Measurements from ENCODE around the gene TMSB15C.
A peak's percentile ranks its signal among the peaks of the same experiment; 100 is the strongest.
"Not testable (repeated sequence)": the region's sequence is repeated elsewhere in the genome, so short reads cannot be mapped to it uniquely, and the experiment has no call there.

Gene TMSB15C

DNA sequence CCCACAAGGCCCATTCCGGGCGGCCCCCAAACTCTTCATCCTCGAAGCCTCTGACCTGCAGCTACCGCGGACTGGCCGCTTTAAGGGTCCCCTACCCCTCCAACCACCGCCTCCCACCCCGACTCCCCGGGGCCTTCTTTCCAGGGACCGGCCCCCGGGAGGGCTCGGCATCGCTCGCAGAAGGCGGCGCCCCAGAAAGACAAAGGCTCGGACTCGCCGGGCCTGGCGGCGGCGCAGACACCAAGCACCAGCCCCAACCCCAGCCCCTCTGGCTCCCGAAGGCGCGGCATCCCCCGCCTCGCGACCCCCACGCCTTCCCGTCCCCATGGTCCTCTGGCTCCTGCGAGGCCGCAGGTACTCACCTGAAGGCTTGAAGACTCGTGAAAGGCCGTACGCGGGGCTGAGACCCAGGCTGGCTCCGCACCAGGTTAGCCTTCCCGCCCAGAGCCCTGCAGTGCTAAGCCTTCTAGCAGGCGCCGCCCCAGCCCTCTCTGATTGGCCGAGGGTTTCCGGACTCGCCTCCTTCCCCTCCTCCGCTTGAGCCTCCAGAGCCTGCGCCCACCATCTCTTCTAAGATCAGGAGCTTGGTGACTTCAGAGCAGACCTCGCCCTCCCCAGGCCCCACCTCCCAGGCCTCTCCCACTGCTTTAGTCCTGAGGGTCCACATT lies at the start of gene TMSB15C:
Gene TMSB15C (minus strand): TSS at position 459 of the 668 bp plus-strand sequence.
- DNase-seq (ENCODE audit: low spot score); H3K27ac ChIP-seq; CTCF ChIA-PET; POLR2A ChIA-PET (ENCODE audit: low non-redundant PET): not testable (repeated sequence)

DNA sequence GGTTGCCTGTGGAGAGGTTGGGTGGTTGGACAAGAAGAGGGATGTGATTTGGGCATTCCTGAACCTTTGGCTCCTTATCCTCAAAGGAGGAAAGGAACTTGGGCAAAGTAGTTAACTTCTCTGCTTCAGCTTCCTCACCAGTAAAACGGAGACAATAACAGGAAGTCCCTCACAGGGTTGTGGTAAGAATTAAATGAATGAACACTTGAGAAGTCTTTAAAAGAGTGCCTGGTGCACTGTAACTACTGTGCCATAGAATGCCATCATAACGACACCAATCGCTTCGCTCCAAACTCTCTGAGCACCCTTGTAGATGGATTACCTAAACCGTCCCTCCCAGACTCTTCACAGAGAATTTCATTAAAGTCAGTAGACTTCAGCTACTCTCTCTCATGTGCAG lies 46.8 kb upstream of the TMSB15C start:
- no peak for DNase-seq (ENCODE audit: low spot score)
- ChIA-PET CTCF (interaction anchor here (0.6 kb wide), 1 partner anchor 23 kb away, joined by 4 read pairs; no protein-coding TSS in a partner anchor), POLR2A (ENCODE audit: low non-redundant PET) (no interaction called here)
- no peak overlapping the region for H3K27ac ChIP-seq
- TF ChIP-seq CTCF (conservative IDR thresholded peaks at IDR 0.05; ENCODE audit: low read depth): no peak

DNA sequence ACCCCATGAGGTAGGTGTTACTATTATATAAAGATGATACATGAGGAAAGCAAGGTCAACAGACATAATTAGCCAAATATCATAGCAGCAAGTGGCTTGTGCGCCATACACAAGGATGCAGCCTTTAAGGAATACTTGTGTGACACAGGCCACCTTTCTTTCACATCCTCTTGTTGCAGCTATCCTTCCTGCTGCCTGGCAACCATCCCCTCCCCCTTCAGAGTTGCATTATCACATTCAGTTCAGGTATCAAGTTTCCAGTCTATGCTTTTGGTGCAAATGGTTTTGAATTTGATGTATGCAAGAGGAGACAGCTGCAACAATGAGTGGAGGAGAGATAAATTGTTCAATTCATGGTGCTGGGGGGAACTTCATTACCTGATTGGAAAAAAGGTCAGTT lies 42.7 kb upstream of the TMSB15C start:
- CTCF ChIA-PET: no interaction called here

DNA sequence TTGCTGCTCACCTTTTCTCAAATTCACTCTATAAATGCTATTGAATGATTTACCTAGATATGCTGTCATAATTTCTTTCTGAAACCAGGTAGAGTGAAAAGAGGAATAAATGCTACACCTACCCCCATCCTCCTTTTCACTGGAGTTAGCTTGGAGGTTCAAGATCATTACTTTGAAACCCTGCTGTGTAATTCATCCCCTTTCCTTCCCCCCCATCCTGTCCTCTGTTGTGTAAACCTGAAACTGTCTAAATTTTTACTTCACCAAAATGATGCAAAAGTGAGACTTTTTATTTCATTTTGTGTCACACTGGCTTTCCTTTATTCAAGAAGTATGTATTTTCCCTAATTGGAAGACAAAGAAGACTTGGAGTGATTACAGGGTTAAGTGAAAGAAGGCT lies 41.7 kb upstream of the TMSB15C start:
- no peak overlapping the region for H3K27ac ChIP-seq
- POLR2A ChIA-PET (ENCODE audit: low non-redundant PET): no interaction called here
- TF ChIP-seq CTCF (conservative IDR thresholded peaks at IDR 0.05; ENCODE audit: low read depth): no peak
- no peak for DNase-seq (ENCODE audit: low spot score)
- CTCF ChIA-PET: interaction anchor here (0.7 kb wide), 1 partner anchor 8 kb away, joined by 3 read pairs; no protein-coding TSS in a partner anchor

More for the DNA sequence above, 42.7 kb upstream of the TMSB15C start:
- DNase-seq (ENCODE audit: low spot score): no peak
- H3K27ac ChIP-seq: no peak overlapping the region
- POLR2A ChIA-PET (ENCODE audit: low non-redundant PET): no interaction called here
- no peak for TF ChIP-seq CTCF (conservative IDR thresholded peaks at IDR 0.05; ENCODE audit: low read depth)

DNA sequence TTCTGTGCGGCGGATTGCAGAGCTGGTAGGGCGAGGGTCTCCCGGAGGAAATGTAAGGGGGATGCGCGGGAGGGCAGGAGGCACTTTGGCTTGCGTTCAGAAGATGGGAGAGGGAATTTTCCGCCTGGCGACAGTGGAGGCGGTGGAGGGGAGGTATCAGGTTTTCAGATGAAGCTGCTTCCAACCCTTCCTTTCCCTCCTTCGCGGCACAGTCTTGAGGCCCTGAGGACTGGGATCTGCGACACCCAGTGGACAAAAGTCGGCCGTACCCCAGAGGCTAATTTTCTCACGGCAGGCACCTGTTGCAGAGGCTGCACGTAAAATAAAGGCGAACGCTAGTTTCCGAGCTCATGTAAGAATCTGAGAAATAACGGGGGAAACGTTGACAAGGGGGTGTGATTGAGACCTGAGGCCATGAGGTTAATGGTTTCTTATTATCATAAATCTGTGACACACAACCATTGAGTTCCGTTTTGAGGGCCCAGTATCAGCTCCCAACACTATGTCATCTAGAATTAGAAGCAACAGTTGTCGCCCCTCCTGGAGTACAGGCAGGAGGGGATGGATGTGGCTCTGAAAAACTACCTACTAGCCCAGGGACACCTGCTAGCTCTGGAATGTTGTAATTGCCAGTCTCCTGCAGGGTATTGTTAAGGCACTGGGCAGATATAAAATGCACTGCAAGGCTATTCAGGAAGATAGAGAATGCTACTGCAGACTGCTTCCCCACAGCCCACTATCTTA lies 37.4 kb upstream of the TMSB15C start:
- peak; percentile 29 for DNase-seq (ENCODE audit: low spot score)
- POLR2A ChIA-PET (ENCODE audit: low non-redundant PET): no interaction called here
- peak; percentile 57 for TF ChIP-seq CTCF (conservative IDR thresholded peaks at IDR 0.05; ENCODE audit: low read depth)
- CTCF ChIA-PET: interaction anchor here (0.7 to 1.2 kb wide), 2 partner anchors 20 to 158 kb away, joined by 3 read pairs; no protein-coding TSS in a partner anchor
- no peak overlapping the region for H3K27ac ChIP-seq

- ChIA-PET CTCF (interaction anchor here (1.2 kb wide), 1 partner anchor 19 kb away, joined by 3 read pairs; no protein-coding TSS in a partner anchor), POLR2A (ENCODE audit: low non-redundant PET) (no interaction called here)
- H3K27ac ChIP-seq: no peak within 1 kb of the TSS
- DNase-seq (ENCODE audit: low spot score): peak; percentile 8
- no peak for TF ChIP-seq CTCF (conservative IDR thresholded peaks at IDR 0.05; ENCODE audit: low read depth)
Measured at GRCh38 chrX:104112326-104112951, 36.4 kb upstream of the TMSB15C start, which contains the start of gene ZCCHC18. Gene ZCCHC18 (plus strand): TSS chrX:104112523. CDS start chrX:104114112, 1,589 bp downstream.

DNA sequence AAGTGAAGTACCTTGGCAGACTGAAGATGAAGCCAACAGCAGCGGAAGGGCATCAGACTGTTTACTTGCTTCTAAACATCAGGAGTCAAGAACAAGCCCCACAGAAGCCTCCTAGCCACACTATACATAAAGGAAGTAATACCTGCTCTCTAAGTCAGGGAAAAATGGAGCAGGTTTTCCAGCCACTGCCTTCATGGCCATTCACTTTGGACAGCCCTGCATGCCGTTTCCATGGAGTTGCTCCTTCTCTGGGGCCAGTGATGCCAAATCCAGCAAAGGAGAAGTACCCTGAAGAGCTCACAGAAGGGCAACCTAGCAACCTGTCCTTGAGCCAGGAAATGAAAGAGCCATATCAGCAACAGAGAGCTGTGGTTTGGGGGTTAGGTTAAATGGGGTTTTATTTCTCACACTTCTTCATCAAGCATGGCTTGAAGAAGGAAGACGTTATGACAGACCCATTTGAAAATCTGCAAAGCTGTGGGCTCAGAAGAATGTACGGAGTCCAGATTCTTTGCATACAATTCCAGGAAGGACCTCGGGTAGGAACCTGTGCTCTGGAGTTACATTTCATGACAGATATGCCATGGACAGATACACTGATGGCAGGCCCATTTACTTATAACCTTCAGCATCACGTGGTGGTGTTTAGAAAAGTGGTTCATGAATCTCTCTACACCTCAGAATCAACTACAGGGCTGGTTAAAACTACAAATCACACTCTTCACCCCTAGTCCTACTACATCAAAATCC lies 34.6 kb upstream of the TMSB15C start:
- CTCF ChIA-PET: interaction anchor here (0.7 kb wide), 1 partner anchor 9 kb away, joined by 3 read pairs; no protein-coding TSS in a partner anchor
- POLR2A ChIA-PET (ENCODE audit: low non-redundant PET): not testable (repeated sequence)

More for the DNA sequence above, 34.6 kb upstream of the TMSB15C start:
- H3K27ac ChIP-seq; DNase-seq (ENCODE audit: low spot score): not testable (repeated sequence)
